Mesodermal cell (in vitro differentiated cells): ENCODE results near the gene PDHA1.

Experiments
- H3K27ac ChIP-seq: 2 replicates; pipeline ENCODE4 v1.7.0; 2013; ENCODE audit warnings: mild to moderate bottlenecking, low read depth, low read length, moderate library complexity; ENCODE audit not compliant: severe bottlenecking
- H3K36me3 ChIP-seq: 2 replicates; pipeline ENCODE4 v1.7.1; 2013; ENCODE audit warnings: mild to moderate bottlenecking, low read length, moderate library complexity; ENCODE audit not compliant: control insufficient read depth, insufficient read depth
- H3K4me1 ChIP-seq: one replicate; pipeline ENCODE4 v1.7.1; 2013; ENCODE audit warnings: mild to moderate bottlenecking, low read length; ENCODE audit not compliant: insufficient read depth, control insufficient read depth, poor library complexity, severe bottlenecking
- H3K4me3 ChIP-seq: 2 replicates; pipeline ENCODE4 v1.7.0; 2013; ENCODE audit warnings: low read length, control low read depth, mild to moderate bottlenecking; ENCODE audit not compliant: insufficient read depth, poor library complexity, severe bottlenecking; ENCODE audit errors: extremely low read depth
- H3K9me3 ChIP-seq: 2 replicates; pipeline ENCODE4 v1.7.1; 2013; ENCODE audit warnings: mild to moderate bottlenecking, low read length, moderate library complexity; ENCODE audit not compliant: control insufficient read depth
- WGBS, 2 experiments: methylation state at CpG; one replicate each; pipeline ENCODE4 v1.1.5; 2013; ENCODE audit warnings: missing lambda C conversion rate in 2 of 2; ENCODE audit not compliant: insufficient coverage in 2 of 2; 5-methylcytosine and 5-hydroxymethylcytosine counted together

Gene PDHA1

DNA sequence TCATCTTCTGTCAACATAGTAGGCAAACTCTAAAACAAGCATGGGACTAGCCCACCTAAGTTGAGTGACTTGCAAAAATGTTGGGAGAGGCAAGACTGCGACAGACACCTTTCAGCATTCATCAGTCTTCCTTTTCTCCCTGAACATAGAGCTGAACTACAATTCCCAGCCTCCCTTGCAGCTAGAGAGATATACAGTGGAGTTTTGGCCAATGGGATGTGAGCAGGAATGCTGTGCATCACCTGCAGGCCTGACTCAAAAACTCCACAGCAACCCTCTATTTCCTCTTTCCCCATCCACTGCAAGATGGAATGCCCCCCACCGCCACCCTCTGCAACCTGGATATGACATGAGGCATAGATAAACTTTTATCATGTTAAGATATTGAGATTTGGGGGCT, 66.5 kb downstream of the PDHA1 start:
- Histone ChIP-seq H3K27ac (no peak overlapping the region), H3K9me3 (no peaks in the 10 kb centered on the region), H3K4me1 (no peaks in the 10 kb centered on the region), H3K4me3 (no peak overlapping the region), H3K36me3 (no peaks in the 10 kb centered on the region)
- WGBS, 2 experiments: no CpG with 5 or more reads among the region's 2 CpGs
